DOHH2 (cell line): ENCODE data around the gene NAV2.

Source experiments
- CTCF ChIP-seq: fragments of 200-600 bp; sonication (generic); IDR thresholded peaks from one replicate; pipeline ENCODE4 v1.5.1; 2014; ENCODE audit warnings: antibody characterized with exemption, mild to moderate bottlenecking, low read depth, low read length; ENCODE audit not compliant: poor library complexity, severe bottlenecking
- EZH2phosphoT487 ChIP-seq: fragments of 200-600 bp; sonication (generic); IDR thresholded peaks from 2 replicates; pipeline ENCODE4 v1.6.1; 2017; ENCODE audit warnings: borderline replicate concordance, mild to moderate bottlenecking, antibody characterized with exemption, low read length, moderate library complexity, mixed read lengths

GRCh38 chr11:19800714-19801519, 88.3 kb downstream of the NAV2 start:
- TF ChIP-seq CTCF, result no peak
- TF ChIP-seq EZH2phosphoT487, result no peak
